ENCODE results near the gene PPP3CB.

PPP3CB gene

DNA sequence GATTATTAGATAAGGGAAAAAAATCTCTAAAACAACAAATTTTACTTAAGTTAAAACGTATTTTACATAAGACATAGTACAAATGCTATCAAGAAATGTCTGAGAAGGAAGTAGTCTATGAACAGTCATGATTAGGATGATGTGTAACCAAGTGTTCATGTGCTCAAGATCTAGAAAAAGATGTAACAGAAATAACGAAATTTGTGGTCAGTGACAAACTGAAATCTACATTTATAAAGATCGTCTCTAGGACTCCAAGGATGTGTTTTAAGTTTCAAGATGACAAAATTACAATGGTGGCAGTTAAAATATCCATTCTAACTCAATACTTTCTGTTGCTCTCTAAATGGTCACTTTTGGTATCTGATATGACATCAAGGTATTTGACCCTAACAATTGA lies 17.2 kb downstream of the PPP3CB start:
- no peak for DNase-seq

DNA sequence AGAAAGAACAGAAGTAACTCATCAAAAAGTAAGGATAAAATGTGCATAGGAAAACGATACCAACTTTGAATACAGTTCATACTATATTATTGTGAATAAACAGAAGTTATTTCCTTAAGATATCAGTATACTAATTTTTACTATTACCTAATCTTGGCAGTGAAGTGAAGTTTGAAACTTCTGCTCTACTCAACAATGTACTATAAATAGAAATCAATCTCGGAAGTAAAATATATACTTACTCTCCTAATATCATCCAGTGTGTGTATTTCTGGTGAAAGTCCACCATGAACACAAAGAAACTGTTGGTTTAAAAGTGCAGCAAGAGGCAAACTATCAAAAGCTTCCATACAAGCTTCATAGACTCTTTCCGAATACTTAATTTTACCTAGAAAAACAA lies 24.6 kb downstream of the PPP3CB start:
- DNase-seq = no peak

DNA sequence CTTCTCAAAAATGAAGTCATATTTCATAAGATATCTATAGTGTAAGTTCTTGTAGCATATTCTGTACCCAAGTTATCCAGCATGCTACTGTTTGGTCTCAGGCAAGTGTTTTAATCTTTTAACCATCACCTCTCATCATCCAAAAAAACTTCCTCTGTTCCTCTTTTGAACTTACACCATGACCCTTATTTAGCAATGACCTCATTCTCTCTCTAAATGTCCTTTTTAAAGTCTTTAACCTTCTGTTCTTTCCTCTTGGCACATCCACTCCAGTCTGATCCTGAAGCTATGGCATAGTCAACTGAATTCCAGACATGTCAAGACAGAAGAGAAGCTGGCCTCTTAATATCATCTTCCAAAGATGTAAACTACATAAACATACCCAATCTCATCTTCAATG lies 26.2 kb downstream of the PPP3CB start:
- DNase-seq = no peak

DNA sequence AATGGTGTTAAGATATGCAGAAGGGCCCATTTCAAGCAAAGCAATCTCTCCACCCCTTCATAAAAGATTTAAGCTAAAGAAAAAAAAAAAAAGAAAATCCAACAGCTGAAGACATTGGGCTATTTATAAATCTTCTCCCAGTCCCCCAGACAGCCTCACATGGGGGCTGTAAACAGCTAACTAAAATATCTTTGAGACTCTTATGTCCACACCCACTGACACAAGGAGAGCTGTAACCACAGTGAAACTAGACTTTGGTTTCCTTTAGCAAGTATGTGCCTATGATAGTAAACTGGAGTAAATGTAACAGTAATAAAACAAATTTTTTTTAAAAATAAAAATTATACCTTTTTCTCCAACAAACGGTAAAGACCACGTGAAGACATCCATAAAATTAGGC lies 28.6 kb downstream of the PPP3CB start:
- no peak for DNase-seq

DNA sequence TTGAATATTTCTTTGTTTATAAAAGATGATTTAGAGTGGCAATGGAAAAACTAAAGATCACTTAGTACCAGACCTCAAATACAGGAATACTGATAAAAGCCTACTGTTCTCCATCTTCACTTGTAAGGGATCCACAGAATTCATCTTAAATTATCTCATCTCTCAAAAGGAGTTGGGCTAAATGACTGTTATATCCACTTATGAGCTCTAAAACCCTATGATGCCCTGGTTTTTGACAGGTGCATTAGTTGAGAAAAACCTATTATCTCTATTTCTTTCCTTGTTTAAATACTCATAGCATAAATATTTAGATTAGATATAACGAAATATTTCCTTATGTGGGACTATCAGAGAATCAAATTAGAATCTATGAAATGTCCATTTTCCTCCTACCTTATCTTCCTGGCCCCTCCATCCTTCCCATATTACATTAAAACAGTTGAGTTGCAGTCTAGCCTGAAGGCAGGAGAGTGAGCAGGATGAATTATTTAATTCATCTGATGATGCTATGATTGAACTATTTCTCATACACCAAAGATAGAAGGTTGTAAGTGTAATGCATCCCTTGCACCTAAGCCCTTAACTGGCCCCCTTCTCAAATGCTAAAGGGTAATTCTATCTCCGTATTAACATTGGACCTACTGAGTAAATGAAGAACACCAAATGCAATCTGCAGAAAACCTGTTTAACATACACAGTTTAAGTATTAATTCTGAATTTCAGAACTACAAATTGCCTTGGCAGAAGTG lies 29.7 kb downstream of the PPP3CB start:
- no peak for DNase-seq

DNA sequence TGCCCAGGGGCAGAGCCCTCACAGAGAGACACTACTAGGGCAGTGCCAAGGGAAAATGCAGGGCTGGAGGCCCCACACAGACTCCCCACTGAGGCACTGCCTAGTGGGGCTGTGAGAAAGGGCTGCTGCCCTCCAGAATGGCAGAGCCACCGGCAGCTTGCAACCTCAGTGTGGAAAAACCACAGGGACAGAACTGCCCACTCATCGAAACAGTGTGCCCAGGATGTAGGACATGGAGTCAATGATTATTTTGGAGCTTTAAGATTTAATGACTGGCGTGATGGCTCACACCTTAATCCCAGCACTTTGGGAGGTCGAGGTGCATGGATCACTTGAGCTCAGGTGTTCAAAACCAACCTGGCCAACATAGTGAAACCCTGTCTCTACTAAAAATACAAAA lies 34.9 kb downstream of the PPP3CB start:
- no peak for DNase-seq

DNA sequence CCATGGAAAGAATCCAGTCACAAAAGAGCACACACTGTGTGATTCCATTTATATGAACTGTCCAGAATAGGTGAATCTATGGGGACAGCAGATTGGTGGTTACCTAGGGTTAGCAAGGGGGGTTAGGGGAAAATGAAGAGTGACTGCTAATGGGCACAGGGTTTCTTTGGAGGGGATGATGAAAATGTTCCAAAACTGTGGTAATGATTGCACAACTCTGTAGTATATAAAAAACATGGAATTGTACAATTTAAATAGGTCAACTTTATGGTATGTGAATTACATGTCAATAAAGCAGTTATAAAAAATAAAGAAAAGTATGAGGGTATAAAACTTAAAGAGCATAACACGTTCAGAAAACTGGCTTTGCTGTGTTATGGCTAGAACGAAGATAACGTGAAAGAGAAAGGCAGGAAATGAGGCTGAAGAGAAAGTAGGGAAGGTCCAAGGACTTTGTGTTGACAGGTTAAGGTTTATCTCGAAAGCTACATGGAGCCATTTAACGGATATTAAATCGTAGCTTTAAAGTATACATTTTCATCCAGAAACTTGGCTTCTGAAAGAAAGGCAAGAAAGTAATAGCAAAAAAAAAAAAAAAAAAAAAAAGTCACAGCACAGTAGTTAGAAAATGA lies 36.0 kb downstream of the PPP3CB start:
- DNase-seq = no peak

DNA sequence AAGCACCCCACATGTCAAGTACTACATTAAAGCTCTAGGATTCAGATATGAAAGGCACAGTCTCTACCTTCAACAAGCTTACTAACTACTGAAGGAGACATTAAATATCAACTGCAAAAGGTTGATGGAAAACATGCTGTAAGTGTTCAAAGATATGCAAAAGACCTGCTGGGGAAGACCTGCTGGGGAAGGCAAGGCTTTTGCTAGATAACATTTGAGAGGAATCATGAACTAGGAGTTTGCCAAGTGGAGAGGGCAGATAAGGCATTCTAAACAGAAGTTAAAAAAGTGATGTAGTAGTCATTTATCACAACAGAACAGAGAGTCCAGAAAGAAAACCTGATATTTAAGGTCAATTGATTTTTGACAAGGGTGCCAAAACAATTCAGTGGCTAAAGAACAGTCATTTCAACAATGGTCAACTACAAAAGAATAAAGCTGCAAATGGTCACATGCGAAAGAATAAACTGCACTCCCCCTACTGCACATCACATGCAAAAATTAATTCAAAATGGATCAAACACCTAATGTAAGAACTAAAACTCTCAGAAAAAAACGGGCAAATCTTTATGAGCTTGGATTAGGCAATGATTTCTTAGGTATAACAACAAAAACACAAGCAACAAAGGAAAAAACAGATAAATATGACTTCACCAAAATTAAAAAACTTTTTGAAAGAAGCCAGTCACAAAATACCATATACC lies 39.5 kb downstream of the PPP3CB start:
- no peak for DNase-seq

DNA sequence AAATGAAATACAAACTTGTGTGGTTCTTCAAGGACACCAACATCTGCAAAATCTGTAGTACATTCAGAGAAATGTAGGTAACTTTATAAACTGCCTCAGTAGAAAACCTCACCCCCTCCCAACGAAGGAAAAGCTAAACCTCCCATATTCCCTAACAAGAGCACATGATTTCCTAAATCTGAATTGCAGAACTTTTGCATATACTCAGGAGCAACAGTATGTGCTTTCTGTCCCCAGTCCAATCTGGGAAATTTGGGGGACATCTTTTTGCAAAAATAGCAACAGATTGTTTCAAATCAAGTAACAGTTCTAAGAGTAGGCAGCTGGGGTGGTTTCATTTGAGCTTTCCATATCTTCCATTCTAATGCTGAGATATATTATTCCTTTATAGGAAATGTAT lies 46.7 kb downstream of the PPP3CB start:
- DNase-seq = no peak

DNA sequence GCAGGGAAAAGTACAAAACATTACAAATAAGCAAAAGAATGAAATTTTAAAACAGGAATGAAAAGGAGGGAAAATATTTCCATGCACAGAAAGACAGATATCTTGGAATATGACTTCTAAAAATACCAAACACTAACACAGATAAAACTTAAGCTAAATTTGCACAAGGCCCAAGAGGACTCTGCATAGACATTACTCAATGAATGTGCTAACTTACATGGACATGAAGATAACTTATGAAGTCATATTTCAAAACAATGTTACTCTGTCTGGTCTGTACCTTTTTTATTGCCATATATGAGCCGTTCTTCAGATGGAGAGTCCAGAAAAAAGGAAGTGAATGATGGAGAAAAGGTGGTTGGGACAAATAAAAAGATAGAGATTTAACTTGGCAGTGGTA lies 47.4 kb downstream of the PPP3CB start:
- no peak for DNase-seq

DNA sequence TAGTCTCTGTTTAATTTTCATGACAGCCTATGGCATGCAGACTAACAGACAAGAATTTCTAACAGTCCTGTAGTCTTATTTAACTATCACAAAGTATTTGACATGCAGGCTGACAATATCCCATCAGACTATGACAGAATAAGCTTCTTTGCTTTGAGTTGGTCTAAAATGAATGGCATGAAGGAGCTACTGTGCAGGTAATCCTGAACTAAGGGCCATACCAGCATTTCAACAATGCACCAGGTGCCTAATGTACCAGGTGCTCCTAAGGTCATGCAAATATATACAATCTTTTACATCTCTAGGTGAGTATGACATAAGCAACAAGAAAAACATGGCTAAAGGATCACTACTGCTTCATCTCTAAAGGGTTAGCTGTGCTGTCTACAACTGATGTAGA lies 48.9 kb downstream of the PPP3CB start:
- DNase-seq = no peak

DNA sequence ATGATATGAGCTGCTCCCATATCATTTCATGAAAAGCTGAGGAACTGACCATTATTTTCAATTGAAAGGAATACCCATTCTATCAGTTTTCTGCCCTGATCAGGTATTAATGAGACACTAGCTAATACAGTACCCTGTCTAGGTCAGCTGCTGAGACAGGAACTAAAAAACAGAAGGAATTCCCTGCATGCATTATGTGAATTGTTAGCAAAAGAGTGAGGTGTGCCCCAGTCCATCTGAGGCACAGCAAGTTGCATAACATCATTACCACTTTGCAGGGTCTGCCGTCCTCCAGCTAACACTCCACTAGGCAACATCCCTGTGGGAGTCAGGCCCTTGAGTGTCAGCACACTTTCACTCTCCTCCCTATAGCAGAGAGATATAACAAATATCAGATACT lies 51.4 kb downstream of the PPP3CB start:
- no peak for DNase-seq

DNA sequence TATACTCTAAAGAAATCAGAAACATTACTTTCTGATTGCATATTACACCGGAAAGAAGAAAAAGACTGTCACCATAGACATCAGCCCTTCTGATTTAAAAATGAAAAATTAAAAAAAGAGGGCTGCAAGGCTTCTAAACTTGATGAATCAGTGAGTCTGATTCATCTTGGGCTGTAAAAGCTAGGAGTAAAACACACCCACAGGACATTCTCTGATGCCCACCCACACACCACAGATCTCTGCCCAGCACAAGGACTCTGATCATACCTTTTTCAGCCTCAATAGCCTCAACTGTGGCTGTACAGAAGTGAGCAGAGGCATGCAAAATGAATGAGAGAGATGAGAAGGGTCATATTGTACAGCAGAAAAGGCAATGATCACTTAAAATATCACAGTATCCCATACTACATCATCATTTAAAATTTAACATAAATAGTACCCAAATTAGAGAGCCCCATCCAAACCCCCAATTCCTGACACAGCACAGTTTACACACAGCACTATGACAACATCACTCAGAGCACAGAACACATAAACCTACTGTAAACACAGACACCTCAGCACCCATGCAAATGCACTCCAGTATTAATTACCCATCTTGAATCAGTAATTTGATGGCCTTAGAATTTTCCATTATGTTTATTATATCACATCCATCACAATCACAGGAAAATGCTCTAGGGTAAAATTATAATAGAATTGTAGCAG lies 56.1 kb downstream of the PPP3CB start:
- no peak for DNase-seq

DNA sequence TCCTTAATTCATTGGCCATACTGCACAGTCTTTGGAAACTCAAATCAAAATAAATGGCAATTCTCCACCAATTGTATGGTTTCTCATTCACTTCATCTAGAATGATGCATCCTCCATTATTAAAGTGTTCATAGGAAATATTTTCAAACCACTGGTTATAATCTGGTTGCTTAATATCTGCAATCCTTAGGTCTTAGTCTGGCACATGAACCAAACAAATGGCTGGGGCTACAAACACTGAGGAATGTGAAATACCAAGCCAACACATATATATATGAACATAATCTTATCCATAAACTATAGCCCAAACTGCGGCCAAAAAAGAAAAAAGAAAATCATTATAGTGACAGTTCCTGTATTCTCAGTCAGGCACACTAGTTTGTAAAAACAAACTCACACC lies 56.8 kb downstream of the PPP3CB start:
- DNase-seq = no peak

DNA sequence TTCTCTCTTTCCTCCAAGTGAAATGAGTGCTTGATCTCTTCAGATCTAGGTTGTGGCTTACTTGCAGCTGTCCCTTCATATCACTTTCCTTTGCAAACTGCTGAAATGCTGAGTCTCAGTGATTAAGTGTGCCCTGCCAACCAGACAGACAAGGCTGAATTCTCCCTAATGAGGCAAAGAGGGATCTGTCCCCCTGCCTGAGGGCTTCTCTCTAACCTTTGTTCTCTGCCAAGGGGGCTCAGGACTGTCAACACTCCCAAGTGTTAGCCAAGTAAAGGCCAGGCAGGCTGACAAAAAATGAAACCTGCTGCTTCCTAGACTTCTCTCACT lies 62.3 kb downstream of the PPP3CB start, which contains the start of gene MSS51:
Gene MSS51 (minus strand): TSS at position 24 of the 330 bp plus-strand sequence. CDS start 5,277 bp downstream, outside the sequence.
- DNase-seq = no peak

DNA sequence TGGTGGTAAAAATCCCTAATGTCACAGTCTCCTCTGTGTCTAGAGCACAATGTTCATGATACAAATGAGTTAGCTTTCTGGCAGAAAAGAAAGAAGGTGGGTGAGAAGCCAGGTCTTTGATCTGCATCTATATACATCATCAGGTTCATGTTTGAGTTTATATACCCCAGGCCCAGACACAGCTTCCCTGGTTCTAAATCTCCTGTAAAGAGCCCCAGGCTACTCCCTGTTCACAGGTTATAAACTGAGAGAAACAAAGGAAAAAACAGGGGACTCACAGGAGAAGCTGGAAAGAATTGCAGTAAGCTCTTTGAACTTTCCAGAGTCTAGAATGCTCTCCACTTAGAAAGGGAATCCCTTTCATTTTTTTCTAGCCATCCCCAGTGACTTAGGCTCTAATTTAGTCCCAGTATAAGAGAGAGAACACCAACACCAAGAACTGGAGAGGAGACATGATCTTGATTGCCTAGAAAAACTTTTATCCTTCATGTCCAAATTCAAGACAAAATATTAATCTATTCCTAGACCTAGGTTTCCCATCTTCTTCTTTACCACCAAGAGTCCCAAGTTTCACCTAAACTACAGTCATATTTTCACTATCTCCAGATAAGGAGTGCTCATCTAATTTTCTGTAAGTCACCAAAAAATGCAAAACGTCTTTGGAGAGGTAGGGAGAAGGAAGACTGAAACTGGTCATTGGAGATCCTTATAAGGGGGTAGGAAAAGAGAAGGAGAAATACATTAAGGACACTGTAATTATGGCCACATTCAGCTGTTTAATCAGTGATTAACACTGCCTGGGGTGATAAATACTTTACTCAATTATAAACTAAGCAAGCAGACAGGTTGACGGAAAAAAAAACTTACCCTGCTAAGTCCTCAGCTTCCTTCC lies 62.9 kb downstream of the PPP3CB start:
- no peak for DNase-seq

DNA sequence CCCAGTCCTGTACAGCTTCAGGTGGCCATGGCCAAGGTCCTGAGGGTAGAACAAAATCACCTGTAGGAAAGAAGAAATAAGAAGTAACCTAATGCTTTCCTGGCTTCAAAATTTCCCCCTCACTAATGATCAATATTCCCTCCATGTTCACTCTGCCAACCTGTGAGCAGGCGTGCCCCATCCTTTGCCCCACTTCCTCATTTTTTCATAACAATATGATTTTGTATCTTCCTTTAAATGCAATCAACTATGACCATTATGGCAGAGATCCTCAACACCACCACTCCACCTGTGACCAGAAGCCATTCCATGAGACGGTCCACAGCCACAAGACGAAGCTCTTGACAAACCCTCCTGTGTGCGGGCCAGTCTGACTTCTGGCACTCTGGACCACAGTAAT lies 69.5 kb downstream of the PPP3CB start:
- DNase-seq = no peak

DNA sequence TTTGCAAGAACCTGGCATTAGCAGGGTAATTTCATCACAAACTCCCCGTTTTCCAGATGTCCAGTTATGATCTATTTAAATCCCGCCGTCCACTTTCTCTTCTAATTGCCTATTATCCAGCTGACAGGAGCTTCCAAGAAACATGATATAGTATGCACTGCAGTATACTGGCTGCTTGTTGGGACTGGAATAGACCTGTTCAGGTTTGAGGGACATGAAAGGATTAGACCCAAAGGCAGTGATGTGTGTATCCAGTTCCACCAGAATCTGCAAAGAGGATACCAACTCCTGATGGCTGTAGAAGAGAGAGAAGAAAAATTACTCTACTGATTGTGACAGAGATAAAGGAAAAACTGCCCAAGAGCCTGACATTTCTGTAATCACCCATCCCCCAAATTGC lies 71.3 kb downstream of the PPP3CB start:
- DNase-seq = no peak

DNA sequence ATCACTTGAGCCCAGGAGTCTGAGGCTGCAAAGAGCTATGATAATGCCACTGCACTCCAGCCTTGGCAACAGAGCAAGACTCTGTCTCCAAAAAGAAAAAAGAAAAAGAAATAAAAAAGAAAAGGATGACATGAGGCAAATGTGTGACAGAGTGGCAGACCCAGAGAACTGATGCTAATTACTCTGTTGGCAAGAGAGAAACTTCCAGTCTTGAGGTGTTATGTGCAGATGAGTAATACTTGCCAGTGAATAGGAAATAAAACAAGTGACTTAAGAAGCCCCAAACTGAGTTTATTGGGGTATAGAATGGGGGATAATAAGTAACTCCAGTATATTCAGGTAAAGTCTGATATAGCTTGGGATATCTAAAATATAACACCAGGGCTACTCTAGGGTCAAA lies 72.5 kb downstream of the PPP3CB start:
- DNase-seq = no peak

DNA sequence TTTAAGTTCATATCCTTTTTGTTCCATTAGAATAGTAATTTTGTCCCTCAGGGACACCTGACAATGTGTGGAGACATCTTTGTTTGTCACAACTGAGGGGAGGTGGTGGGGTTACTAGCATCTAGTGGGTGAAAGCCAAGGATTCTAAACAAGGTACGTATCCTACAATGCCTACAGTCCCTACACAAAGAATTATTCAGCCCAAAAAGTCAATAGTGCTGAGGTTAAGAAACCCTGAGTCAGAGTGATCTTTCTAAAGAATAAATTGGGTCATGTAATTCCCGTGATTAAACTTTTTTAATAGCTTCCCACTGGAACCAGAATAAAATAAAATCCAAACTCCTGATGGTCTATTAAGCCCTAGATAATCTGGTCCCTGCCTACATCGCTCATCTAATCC lies 79.3 kb downstream of the PPP3CB start:
- DNase-seq = no peak

DNA sequence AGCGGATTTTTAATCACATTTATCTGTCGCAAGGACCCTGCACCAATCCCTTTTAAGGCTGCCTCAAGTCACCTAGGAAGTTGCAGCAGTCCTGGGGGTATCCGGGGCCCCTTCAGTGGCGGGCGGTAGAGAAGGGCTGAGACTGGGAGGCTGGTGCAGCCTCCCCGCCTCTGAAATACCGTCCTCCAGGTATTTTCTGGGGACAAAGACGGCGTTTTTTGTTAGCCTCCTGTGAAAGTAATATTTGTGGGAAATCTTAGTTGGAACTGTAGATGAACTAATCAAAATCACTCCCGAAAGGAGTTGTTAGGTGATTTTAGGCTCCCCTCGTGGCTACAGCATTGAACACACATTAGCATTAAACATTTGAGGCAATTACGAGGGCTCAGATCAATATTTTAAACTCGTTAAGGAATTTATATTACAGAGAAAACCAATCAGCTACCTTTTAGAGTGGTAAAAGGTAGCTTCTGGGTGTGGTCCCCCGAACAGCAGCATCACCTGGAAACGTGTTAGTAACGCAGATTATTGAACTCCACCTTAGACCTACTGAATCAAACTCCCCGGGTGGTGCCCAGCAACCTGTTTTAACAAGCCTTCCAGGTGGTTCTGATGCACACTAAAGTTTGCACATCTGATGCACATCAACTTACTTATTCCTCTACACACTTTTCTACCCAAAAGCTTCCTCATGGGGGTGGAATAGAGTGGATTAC lies 81.4 kb downstream of the PPP3CB start:
- DNase-seq = no peak

Measured in CD4-positive, alpha-beta T cell treated with Interleukin-10 for 1 hour (primary cell).